Measurements from ENCODE around the gene STAC3.
A peak's percentile ranks its signal among the peaks of the same experiment; 100 is the strongest.

The STAC3 gene

GRCh38 chr12:57254506-57255280 lies 3.7 kb upstream of the STAC3 start:
- DNase-seq (ENCODE audit: low spot score), result no peak

GRCh38 chr12:57250541-57250940 lies 446 bp downstream of the STAC3 start:
- no peak for DNase-seq (ENCODE audit: low spot score)

- no peak for DNase-seq (ENCODE audit: low spot score)
Observed at GRCh38 chr12:57248934-57249742, 1.8 kb downstream of the STAC3 start.

GRCh38 chr12:57247041-57247440 lies 3.9 kb downstream of the STAC3 start:
- no peak for DNase-seq (ENCODE audit: low spot score)

GRCh38 chr12:57244312-57244696 lies 6.7 kb downstream of the STAC3 start:
- no peak for DNase-seq (ENCODE audit: low spot score)

GRCh38 chr12:57243521-57244311 lies 7.3 kb downstream of the STAC3 start:
- peak; percentile 88 for DNase-seq (ENCODE audit: low spot score)

- peak; percentile 83 for DNase-seq (ENCODE audit: low spot score)
Observed at GRCh38 chr12:57242691-57243454, 8.1 kb downstream of the STAC3 start.

GRCh38 chr12:57242329-57242690 lies 8.7 kb downstream of the STAC3 start:
- no peak for DNase-seq (ENCODE audit: low spot score)

GRCh38 chr12:57241402-57242310 lies 9.3 kb downstream of the STAC3 start:
- no peak for DNase-seq (ENCODE audit: low spot score)

GRCh38 chr12:57240926-57241401 lies 10.0 kb downstream of the STAC3 start:
- peak; percentile 46 for DNase-seq (ENCODE audit: low spot score)

- DNase-seq (ENCODE audit: low spot score), result peak; percentile 51
Observed at GRCh38 chr12:57240066-57240921, 10.7 kb downstream of the STAC3 start.

GRCh38 chr12:57239587-57240065 lies 11.4 kb downstream of the STAC3 start:
- DNase-seq (ENCODE audit: low spot score), result no peak

- peak; percentile 90 for DNase-seq (ENCODE audit: low spot score)
Observed at GRCh38 chr12:57238854-57239554, 12.0 kb downstream of the STAC3 start.

- no peak for DNase-seq (ENCODE audit: low spot score)
Observed at GRCh38 chr12:57237932-57238853, 12.8 kb downstream of the STAC3 start.

GRCh38 chr12:57237596-57237931 lies 13.4 kb downstream of the STAC3 start:
- DNase-seq (ENCODE audit: low spot score), result no peak

GRCh38 chr12:57236925-57237595 lies 13.9 kb downstream of the STAC3 start:
- DNase-seq (ENCODE audit: low spot score), result no peak

- no peak for DNase-seq (ENCODE audit: low spot score)
Observed at GRCh38 chr12:57236201-57236924, 14.6 kb downstream of the STAC3 start.

Data from iPS-NIHi11 (cell line).